Adrenal gland (tissue), 5 donors: ENCODE results near the gene TUBGCP2.

ENCODE experiments used
- CTCF ChIP-seq, 6 experiments: fragments of 450-650 bp in 4 of 6; fragments of 200-600 bp in 2 of 6; sonication (generic) in 1 of 6; IDR thresholded peaks; 1 replicate in 5 of 6; 2 replicates in 1 of 6; pipeline versions ENCODE4 v1.5.1 to v1.8.0; 2016 to 2021; ENCODE audit warnings: antibody characterized with exemption in 6 of 6, mild to moderate bottlenecking in 2 of 6, moderate library complexity in 1 of 6
- POLR2A ChIP-seq, 2 donors: fragments of 450-650 bp; IDR thresholded peaks; one replicate each; pipeline ENCODE4 v1.6.1; 2017; ENCODE audit warnings: antibody characterized with exemption in 2 of 2, mild to moderate bottlenecking in 2 of 2, moderate library complexity in 1 of 2
- donor health status: DM: no; HTN: no; CAD: no.

DNA sequence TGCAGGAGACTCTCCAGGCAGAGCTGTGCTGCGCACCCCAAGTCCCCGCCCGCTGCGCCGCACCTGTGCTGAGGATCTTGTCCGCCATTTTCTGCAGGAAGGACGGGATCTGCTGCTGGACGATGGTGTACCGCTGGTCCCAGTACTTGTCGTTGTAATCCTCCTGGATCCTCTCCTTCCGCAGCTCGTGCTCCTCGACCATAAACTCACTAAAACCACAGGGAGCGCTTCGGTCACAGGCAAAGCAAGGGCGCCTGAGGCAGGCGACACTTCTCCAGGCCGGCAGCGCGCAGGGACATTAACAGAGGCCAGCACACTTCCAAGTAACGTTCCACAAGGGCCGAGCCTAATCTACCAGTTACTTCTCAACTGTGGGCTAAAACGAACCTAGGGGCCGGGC, 18.9 kb downstream of the TUBGCP2 start:
- no peak for TF ChIP-seq CTCF (IDR thresholded peaks at IDR 0.05)
- TF ChIP-seq POLR2A (IDR thresholded peaks at IDR 0.05): no peak
